DMS 273 (cell line): ENCODE measurements around the gene PRDX4.
A peak's percentile ranks its signal among the peaks of the same experiment; 100 is the strongest.
"Not testable (repeated sequence)": the region's sequence is repeated elsewhere in the genome, so short reads cannot be mapped to it uniquely, and the experiment has no call there.

Source experiments
- DNase-seq: peaks from one replicate; lab custom pipeline; 2025; ENCODE audit not compliant: unreplicated experiment; lab: John Stamatoyannopoulos, UW

PRDX4 gene

GRCh38 chrX:23667239-23668177 is at the start of gene PRDX4:
PRDX4 (plus strand) TSS chrX:23667493; CDS start chrX:23667571, 78 bp downstream.
- peak; percentile 95 for DNase-seq

- DNase-seq = no peak
Measured at GRCh38 chrX:23621621-23622265, 45.5 kb upstream of the PRDX4 start.

DNA sequence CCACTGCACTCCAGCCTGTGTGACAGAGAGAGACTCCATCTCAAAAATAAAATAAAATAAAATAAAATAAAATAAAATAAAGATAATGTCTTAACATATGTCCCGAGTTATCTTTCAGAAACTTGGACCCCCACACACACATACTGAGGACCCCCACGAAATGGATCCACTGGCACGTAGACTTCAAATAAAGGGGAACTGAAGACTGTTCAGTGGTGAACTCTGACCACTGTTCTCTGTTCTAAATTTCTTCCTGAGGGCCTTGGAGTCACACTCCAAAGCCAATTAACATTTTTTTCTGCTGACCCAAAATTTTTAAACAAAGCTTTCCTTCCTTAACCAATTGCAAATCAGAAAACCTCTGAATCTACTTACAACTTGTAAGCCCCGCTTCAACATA is 43.5 kb upstream of the PRDX4 start:
- DNase-seq = no peak

DNA sequence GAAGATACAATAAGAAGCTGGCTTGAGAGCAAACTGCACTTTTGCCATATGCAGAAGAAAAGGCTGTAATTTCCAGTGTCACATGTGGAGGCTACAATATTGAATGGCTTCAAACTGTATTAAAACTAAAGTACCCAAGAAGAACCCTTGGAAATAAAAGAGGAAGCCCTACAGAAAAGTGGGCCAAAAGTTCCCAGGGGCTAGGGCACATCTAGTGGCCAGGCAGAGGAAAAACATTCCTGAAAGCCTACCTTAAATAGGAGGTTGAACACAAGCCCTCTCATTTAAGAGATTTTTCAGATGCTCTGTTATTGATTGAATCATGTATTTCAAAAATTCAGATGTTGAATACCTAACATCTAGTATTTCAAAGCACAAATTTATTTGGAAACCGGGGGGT is 40.6 kb upstream of the PRDX4 start:
- peak; percentile 16 for DNase-seq

GRCh38 chrX:23628131-23628530 is 39.2 kb upstream of the PRDX4 start:
- DNase-seq = no peak

DNA sequence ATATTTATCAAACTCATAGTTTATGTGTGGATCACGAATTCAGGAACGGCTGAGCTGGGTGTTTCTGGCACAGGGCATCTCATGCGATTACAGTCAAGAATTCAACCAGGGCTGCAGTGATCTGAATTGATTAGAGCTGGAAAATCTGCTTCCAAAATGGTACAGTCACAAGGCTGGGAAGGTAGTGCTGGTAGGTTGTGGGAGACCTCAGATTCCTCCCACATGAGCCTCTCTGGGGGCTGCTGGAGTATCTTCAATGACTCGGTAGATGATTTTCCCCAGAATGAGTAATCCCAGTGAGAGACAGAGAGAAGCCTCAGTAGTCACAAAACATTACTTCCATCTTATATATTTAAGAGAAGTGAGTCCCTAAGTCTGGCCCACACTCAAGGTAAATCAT is 36.2 kb upstream of the PRDX4 start:
- no peak for DNase-seq

DNA sequence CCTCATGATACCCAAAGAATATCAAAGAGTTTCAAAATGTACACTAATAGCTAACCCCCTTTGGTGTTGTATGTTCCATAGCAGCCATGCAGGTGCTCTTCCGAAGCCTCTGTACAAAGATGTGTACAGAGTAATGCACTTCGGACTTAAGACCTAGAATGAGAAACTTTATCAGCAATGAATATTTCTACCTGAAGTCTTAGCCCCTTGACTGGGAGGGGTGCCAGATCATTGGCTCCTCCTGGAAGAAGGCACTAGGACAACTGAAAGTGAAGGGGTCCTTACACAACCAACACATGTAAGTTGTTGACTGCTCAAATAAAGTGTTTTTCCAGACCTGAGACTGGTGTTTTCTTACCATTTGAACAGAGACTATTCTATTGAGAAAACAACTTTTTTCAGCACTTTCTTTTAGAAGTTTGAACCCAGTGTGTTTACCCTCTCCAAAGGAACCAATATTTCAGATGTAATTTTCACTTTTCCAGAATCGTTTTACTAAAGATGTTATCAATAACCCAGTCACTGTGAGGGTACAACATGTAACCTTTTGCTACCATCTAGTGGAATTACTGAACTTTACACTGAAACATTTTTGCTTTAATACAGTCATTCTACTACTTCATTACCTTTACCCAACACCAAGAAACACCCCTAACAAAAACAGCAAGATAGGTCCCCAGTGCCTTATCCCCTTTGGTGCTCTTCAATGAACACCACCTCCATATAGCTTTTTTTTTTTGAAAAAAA is 33.3 kb upstream of the PRDX4 start:
- DNase-seq = peak; percentile 42

DNA sequence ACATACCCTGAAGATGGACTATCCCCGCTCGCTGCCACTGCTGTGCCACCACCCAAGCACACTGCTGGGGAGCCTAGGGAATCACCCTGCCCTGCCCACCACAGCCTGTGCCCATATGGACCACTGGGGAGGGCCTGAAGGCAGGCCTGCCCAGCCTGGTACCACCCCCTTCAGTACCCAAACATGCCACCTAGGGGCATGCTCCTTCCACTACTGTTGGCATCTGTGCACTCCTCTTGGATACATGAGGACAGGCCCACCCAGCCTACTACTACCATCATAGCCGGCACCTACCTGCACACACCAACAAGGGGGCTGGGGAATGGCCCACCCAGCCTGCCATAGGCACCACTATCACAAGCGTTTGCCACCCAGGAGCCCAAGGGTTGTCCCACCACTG is 30.1 kb upstream of the PRDX4 start:
- peak; percentile 13 for DNase-seq

DNA sequence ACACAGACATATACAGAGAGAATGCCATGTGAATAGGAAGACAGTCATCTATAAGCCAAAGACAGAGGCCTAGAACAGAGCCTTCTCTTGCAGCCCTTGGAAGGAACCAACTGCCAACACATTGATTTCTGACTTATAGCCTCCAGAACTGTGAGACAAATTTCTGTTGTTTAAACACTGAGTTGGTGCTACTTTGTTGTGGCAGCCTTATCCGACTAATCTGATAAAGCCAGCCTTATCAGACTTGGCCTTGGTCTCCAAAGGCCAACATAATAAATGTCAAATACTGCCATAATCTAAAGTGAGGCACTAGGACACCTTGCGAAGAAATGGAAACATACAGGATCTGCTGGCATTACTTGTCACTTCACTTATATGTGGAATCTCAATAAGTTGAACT is 24.3 kb upstream of the PRDX4 start:
- DNase-seq = no peak

DNA sequence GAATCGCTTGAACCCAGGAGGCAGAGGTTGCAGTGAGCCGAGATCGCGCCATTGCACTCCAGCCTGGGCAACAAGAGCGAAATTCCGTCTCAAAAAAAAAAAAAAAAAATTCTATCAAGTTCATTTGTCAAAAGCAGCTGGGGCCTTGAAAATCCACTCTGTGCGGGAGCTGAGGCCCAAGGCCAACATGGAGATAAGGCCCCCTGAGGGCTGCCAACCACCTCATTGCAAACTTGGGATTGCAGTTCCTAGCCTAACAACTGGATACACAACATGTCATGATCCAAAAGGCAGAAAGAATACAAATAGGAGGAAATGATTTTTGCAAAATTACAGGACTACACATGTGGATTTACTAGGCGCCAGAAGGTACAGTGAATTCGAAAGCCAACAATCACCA is 22.5 kb upstream of the PRDX4 start:
- DNase-seq = no peak

- DNase-seq = peak; percentile 44
Measured at GRCh38 chrX:23656091-23656490, 11.2 kb upstream of the PRDX4 start.

- no peak for DNase-seq
Measured at GRCh38 chrX:23656684-23657083, 10.6 kb upstream of the PRDX4 start.

GRCh38 chrX:23659339-23659738 is 8.0 kb upstream of the PRDX4 start:
- DNase-seq = no peak

- DNase-seq = not testable (repeated sequence)
Measured at GRCh38 chrX:23660083-23660765, 7.1 kb upstream of the PRDX4 start.

DNA sequence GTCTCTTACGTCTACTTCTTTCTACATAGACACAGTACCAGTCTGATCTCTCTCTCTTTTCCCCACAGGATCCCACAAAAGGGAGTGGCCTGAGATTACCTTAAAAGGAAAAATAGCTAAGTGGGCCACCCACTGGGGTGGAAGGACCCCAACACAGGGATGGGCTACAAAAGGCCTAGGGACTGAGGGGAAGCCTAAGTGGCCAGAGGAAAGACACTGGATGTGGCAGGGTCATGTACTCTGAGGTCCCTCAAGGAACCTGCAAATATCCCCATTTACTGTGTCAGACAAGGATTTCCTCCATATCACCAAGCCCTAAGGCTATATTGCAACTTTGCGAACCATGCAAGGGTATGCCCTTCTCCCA is 6.5 kb upstream of the PRDX4 start:
- no peak for DNase-seq

DNA sequence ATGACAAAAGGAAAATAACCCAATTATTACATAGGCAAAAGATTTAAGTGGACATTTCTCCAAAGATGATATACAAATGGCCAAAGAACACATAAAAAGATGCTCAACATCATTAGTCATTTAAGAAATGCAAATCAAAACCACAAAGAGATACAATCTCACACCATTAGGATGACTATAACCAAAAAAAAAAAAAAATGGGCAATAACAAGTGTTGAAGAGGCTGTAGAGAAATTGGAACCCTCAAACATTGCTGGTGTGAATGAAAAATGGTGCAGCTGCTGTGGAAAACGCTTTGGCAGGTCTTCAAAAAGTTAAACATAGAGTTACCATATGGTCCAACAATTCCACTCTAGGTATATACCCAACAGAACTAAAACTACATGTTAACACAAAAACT is 5.6 kb upstream of the PRDX4 start:
- DNase-seq = peak; percentile 68

DNA sequence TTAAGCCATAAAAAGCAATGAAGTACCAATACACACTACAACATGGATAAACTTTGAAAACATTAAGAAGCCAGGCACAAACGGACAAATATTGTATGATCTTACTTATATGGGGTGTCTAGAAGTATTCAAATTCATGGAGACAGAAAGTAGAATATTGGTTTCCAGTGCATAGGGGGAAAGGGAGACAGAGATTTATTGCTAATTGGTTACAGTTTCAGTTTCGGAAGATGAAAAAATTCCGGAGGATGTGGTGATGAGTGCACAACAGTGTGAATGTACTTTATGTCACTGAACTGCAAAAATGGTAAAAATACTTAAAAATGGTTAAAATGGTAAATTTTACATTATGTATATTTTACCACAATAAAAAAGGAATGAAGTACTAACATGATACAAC is 5.1 kb upstream of the PRDX4 start:
- DNase-seq = no peak

GRCh38 chrX:23662853-23663252 is 4.4 kb upstream of the PRDX4 start:
- no peak for DNase-seq

GRCh38 chrX:23664496-23664895 is 2.8 kb upstream of the PRDX4 start:
- no peak for DNase-seq

DNA sequence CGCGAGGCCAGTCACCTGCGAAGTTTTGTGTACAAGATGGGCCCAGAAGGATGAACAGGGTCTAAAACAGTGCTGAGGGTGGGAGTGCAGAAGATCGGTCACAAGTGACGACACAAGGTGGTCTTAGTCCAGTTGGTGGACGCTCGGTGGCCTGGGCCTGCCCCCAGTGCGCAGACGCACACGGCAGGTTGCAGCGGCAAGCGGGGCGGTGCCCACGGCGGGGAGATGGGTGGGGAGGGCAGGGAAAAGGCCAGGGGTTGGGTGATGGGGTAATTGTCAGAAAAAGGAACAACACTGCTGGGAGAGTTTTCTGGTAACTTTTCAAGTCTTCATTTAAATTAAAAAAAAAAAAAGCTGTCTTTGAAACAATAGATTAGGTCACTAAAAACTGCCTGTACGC is 1.0 kb upstream of the PRDX4 start:
- no peak for DNase-seq

DNA sequence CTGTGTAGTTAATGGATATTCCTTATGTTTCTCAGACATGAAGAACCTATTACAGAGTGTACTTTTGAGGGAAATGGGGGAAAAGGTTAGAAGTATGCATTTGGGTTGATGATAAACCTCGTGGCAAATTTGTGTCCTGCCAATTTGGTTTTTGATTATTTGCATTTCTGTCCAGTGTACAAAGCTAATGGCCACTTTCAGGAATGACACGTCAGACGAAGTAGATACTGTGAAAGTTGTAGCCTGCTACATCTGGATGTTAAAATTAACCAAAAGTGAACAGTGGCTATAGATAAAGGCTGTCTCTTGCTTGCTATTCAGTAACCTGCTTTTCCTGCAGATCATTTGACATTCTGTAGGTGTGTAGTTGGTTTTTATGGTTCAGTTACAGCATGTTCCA is 1.0 kb downstream of the PRDX4 start:
- no peak for DNase-seq
